DMS53 treated with DMSO at 0.1 percent for 48 hours (cell line): ENCODE measurements around the gene SLC36A1.
"Not testable (repeated sequence)": the region's sequence is repeated elsewhere in the genome, so short reads cannot be mapped to it uniquely, and the experiment has no call there.

ENCODE experiments used
- DNase-seq: peaks from one replicate; lab custom pipeline; 2025; ENCODE audit not compliant: unreplicated experiment; lab: John Stamatoyannopoulos, UW

SLC36A1 gene

DNA sequence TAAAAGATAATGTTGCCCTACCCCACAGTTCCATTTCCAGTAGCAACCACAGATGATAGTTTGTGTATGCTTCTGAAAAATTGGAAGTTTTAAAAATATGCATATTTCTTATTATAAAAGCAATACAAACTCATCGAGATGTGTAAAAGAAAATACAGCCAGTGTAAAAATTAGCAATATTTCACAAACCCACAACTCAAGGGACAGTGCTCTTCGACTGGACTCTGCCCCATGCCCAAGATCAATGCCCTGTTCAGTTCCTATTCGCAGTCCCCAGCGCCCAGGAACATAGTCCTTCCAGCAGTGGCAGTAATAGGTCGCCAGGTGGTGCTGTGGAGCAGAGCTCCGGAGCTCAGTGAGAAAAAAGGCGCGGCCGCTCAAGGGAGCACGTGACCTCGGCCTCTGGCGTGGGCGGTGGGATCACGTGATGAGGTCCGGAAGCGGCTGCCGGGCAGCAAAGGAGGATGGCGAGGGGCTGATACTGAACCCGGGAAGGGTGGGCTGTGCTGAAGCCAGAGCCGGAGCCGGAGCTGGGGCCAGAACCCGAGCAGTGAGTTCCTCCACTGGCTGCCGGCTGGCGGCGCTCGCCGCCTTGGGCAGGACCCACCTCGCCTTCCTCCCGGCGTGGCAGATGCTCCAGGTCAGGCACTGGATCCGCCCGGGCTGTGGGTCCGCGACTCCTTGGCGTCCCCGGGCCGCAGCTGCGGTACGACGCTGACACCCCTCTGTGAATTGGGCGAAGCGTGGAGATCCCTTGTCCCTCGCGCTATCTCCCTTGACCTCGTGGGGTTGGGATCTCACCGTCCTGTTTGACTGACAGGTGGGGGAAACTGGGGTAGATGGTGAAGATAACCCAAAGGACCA lies at the start of gene SLC36A1:
Gene SLC36A1 (plus strand): TSS at position 430 of the 864 bp plus-strand sequence. CDS start 11,190 bp downstream, outside the sequence.
- DNase-seq: peak; percentile 84

DNA sequence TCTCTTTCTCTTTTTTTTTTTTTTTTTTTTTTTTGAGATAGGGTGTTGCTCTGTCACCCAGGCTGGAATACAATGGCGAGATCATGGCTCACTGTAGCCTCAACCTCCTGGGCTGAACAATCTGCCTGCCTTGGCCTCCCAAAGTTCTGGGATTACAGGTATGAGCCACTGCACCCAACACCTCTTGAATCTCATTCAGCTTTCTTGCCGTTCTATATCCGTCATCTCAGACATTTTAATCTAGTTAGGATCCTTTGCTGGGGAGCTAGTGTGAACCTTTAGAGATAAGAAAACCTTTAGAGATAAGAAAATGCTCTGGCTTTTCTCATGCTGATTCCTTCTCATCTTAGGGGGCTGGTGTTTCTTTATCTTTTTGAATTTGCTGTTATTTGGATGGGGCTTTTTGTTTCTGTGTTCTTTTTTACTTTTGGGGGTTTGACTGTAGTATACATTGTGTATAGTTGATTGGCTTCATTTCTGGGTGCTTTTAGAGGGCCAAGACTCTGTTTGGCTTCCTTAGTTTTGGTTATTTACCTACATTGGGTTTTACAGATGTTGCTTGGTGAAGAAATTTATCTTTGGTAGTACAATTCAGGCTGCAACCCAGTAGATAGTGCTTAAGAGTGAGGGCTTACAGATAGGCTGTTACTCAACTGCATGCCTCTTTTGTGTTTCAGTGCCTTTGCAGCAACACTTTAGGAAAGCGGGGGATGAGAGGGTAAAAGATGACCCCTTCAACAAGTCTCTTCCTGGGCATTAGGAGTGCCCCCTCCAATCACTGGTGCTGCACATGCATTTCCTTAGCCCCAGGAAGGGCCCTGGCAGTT lies 41.9 kb upstream of the SLC36A1 start:
- DNase-seq: no peak

GRCh38 chr5:151406322-151406947 lies 41.0 kb upstream of the SLC36A1 start:
- peak; percentile 23 for DNase-seq

GRCh38 chr5:151408591-151409230 lies 38.7 kb upstream of the SLC36A1 start:
- peak; percentile 73 for DNase-seq

DNA sequence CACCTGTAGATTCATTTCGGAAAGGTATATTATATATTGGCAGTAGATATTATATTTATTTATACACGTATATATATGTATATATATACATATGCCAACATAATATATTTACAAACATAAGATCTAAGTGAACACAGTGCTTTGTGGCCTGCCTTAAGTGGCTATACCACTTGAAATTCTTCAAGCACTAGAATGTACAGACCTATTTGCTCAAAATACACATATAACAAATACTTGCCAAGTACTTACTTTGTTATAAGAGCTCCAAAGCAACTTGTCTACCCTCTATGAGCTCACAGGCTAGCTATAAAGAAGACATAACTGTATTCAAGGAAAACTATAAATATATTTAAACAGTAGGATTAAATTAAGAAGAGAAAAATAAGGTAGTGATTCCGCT lies 33.6 kb upstream of the SLC36A1 start:
- DNase-seq: peak; percentile 67

DNA sequence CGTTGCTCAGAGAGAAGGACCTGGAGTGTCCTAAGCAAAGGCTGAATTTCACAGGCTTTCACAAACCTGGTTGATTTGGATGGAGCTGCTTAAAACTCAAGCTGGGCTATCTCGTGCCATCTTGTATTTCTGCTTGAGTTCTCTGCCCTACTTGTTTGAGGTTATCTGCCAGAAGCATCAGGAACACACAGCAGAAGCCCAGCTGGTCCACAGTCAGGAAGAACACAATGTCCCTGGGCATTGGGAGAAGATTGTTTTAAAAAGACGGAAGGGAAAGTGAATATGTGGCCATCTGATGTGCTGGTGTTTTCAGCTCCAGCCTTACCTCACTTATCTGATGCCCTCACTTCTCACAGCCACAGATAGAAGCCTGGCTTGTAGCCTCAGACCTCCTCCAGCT lies 32.9 kb upstream of the SLC36A1 start:
- no peak for DNase-seq

- DNase-seq: no peak
These were observed 29.7 kb upstream of the SLC36A1 start for GRCh38 chr5:151417712-151418111.

DNA sequence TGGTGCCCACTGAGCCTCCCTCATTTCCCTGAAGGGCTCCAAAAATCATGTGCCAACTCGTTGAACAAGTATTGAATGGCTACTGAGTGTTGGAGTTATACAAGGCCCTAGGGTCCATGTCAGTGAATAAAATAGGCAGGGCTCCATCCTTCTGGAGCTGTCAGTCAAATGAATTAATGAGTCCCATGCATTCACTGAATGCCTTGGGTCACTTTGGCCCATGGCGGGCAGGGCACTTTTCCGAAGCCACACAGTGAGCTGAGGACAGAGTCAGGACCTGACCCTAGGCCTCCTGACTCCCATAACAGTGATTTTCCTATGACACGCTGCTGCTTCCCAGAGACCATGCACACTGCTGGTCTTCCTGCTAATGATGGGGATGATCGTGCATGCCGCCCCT lies 27.3 kb upstream of the SLC36A1 start:
- no peak for DNase-seq

- no peak for DNase-seq
These were observed 22.4 kb upstream of the SLC36A1 start for GRCh38 chr5:151424892-151425523.

- not testable (repeated sequence) for DNase-seq
These were observed 21.1 kb upstream of the SLC36A1 start for GRCh38 chr5:151426347-151426746.

- peak; percentile 13 for DNase-seq
These were observed 20.1 kb upstream of the SLC36A1 start for GRCh38 chr5:151427258-151427657.

GRCh38 chr5:151430731-151431130 lies 16.7 kb upstream of the SLC36A1 start:
- no peak for DNase-seq

DNA sequence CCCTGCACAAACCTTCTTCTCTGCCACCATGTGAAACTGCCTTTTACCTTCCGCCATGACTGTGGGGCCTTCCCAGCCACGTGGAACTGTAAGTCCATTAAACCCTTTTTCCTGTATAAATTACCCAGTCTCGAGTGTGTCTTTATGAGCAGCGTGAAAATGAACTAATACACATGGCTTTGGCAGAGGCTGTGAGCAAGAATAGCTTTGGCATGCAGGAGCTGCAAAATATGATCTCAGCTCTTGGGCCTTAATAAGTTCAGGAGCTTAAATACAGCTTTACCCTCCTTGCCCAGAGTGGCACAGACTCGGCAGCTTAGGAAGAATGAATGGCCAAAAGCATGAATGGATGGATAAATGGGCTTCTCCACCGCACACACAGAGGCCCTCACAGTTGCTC lies 15.7 kb upstream of the SLC36A1 start:
- no peak for DNase-seq

DNA sequence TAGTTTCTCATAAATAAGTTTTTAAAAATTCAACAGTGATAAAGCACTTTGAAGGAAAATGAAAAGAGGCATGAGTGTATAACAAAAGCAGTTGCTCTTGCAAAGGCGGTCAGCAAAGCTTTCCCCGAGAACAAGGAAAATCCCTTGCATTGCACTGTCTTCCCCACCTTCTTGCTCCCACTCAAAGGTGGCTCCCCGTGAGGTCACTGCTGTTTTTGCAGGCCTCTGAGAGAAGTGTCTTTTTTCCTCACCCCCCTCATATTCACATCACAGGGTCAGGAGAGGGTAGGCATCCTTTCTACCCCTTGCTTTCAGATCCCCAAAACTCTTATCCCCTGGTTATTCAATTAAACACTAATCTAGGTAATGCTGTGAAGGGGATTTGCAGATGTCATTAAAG lies 15.2 kb upstream of the SLC36A1 start:
- DNase-seq: no peak

DNA sequence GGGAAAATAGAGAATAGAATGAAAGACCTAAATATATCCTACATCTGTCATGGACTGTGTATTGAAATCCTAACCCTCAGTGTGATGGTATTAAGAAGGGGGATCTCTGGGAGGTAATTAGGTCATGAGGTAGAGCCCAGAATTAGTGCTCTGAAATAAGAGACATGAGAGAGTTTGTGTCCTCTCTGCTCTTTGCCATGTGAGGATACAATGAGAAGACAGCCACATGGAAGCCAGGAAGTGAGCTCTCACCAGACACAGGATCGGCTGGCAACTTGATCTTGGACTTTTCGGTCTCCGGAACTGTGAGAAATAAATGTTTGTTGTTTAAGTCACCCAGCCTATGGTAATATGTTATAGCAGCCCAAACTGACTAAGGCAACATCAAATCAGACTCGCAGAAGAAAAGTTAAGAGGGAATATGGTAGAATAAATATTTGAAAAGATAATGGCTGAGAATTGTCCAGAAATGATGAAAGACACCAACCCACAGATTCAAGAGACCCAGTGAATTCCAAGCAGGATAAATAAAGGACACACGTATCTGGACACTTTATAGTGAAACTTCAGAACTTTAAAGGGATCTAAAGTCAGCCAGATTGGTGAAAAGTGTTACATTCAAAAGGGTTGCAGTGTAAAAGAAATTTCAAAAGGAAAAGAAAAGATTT lies 12.7 kb upstream of the SLC36A1 start:
- no peak for DNase-seq

DNA sequence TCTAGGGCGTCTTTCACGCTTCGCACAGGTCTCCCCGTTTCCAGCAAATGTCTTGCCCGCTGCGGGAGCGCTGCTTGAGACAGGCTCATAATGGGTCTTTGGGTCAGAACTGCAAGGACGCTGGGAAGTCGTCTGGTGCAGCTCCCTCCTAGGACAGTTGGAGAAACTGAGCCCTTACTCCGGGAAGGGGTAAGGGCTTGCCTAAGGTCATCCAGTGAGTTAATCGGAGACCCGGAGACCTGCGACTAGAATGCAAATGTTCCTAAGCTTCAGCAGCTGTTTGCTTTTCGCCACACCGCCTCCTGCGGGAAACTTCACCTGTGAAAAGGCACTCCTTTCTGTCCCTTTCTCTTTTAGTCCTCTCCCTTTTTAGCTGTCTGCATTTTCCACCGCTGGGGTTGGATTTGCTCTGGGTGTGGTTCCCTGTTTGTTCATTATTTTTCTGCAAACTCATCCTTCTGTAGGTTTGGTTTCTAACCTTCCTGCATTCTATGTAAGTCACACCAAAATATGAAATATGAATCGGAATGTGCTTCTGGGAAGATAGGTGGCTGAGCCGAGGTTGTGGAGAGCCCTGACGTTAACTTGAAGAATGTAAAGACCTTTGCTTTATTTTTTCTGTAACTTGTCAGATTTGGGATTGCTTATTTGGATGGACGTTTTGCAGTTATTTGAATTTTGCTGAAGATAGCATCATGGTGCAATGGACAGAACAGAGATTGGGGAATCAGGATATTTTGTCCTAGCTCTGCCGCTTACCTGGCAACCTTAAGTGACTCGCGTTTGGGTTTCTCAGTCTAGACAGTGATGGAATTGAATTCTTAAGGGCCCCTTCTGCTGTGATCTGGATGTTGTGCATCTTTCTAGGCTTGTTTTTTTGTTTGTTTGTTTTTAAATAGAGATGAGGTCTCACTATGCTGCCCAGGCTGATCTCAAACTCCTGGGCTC lies 909 bp downstream of the SLC36A1 start:
- peak; percentile 47 for DNase-seq

GRCh38 chr5:151449297-151449696 lies 1.9 kb downstream of the SLC36A1 start:
- DNase-seq: no peak

DNA sequence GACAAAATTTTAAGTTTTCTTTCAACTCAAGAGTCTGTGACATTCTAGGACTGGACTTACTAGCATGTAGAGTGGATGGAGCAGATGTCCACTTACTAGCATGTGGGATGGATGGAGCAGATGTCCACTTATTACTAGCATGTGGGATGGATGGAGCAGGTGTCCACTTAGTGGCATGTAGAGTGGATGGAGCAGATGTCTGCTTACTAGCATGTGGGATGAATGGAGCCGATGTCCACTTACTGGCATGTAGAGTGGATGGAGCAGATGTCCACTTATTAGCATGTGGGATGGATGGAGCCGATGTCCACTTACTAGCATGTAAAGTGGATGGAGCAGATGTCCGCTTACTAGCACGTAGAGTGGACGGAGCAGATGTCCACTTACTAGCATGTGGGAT lies 2.4 kb downstream of the SLC36A1 start:
- no peak for DNase-seq

DNA sequence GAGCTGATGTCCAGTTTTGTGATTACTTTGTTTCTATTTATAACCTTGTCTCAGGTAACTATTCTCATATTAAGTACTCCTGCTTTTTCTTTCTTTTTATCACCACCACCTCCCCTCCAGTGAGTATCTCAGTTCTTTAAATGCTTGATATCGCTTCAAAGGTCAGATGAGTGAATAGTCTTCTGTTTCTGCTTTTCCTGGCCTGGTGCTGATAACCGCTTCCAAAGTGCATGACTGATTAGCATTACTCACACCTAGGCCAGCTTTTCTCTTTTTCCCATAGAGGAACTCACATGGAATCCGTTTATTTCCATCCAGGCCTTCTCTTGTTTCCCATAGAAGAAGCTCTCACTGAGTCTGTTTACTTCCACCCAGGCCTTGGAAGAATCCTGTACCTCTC lies 3.2 kb downstream of the SLC36A1 start:
- DNase-seq: no peak
